ENCODE results near the gene NIFK.
"Not testable (repeated sequence)": the region's sequence is repeated elsewhere in the genome, so short reads cannot be mapped to it uniquely, and the experiment has no call there.

NIFK gene

GRCh38 chr2:121731366-121731765, 5.3 kb downstream of the NIFK start:
- DNase-seq: peak; percentile 23

GRCh38 chr2:121727950-121728349, 8.7 kb downstream of the NIFK start:
- DNase-seq: no peak

- DNase-seq: no peak
These were observed 9.3 kb downstream of the NIFK start for GRCh38 chr2:121727332-121727731.

GRCh38 chr2:121723316-121723715, 13.4 kb downstream of the NIFK start:
- peak; percentile 33 for DNase-seq

DNA sequence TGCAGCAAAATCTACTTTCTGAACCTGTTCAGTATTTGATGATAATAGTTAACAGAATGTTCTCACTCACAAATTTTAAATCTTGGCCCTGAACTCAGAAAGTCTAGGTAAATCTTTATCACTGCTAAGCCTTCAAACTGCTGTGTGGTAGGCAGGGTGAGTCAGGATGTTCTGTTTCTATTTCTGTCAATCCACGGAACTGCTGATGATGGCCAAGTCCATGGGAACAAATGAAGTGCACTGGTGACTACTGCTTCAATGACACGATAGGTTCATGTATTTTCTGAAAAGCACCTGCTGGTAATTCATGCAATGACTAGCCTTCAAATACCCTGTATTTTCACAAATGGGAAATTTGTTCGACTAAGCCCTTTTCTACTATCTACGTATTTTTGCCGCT, 14.2 kb downstream of the NIFK start:
- DNase-seq: no peak

DNA sequence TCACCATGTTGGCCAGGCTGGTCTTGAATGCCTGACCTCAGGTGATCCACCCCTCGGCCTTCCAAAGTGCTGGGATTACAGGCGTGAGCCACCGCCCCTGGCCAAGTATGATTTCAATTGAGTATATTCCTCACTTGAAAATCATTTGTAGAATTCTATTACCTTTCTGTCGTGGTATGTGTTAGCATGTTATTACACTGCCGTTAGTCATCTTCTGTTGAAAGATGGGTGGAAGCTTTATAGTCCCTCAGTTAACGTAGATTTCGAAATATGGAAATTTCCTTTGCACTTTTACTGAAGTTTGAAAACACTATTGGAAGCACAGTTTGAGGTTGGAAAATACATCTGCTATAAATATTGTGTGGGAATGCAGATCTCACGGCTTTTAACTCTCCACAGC, 14.7 kb downstream of the NIFK start:
- no peak for DNase-seq

GRCh38 chr2:121717529-121717928, 19.1 kb downstream of the NIFK start:
- DNase-seq: no peak

GRCh38 chr2:121716126-121716525, 20.5 kb downstream of the NIFK start:
- no peak for DNase-seq

GRCh38 chr2:121711481-121711880, 25.2 kb downstream of the NIFK start:
- not testable (repeated sequence) for DNase-seq

DNA sequence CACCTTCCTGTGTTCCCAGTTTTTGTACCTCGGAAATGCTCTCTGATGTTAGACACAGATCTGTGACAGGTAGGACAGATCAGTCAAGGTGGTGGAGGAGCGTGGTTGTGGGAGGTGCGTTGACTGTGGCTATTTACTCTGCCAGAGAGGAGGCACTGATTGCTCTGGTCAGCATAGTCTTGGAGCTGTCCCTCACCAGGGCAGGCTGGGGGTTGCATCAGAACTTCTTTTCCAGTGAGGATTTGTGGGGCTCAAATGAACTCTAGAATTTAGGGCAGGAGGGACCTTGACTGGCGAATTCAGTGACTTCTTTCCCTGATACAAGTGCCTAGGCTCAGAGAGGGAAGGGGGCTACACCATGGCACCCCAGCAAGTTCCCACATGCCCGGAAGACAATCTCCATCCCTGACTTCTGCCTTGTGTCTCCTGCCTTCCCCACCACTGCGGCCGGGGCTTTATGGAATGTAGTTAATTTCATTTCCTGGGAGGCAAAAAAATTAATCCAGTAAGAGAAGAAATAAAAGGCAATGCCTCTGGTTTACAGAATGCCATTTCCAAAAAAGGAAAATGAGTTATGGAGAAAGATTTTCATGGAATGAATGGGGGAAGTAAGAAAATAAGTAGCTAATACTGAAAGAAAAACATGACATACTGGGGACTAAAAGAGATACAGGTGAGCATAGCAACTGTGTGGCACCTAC, 26.1 kb downstream of the NIFK start:
- no peak for DNase-seq

GRCh38 chr2:121709776-121710469, 26.8 kb downstream of the NIFK start:
- DNase-seq: no peak

- DNase-seq: no peak
These were observed 28.7 kb downstream of the NIFK start for GRCh38 chr2:121707920-121708361.

DNA sequence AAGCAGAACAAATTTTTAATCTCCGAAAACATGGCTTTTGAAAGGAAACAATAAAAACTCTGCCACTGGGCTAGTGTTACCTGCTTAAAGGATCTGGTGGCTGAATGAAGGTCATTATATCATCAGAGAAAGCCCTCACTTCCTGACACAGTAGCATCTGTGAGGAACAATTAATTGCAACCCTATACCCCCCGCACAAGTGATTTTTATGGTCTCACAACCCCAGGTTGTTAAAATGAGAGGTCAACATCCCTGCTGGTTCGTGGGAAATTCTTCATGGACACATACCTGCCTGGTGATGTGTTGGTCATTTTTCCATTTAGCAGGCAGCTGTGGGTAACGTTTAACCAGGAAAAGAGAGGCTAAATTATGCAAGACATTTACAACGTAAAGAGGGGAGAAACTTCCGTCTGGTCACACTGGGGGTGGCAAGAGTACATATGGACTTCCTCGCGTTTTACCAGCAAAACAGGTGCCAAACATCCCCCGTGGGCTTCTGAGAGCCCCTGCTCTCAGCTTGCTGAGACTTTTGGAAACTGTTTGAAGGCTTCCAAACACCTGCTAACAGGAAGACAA, 29.2 kb downstream of the NIFK start:
- DNase-seq: no peak

DNA sequence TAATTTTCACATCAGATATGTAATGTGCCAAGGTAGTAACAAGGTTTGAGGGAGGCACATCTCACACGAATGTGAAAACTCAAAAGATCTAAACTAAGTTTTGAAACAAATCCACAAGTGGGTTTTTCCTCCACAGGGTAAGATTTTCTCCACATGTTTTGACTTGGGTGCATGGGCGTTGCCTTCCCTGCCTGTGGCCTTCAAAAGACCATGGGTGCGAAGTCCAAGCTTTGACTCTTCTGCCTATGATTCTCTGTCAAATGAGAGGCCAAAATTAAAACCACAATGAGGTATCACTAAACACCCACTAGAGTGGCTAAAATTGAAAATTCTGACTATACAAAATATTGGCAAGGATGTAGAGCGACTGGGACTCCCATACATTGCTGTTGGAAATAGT, 30.7 kb downstream of the NIFK start:
- no peak for DNase-seq

GRCh38 chr2:121705390-121705789, 31.3 kb downstream of the NIFK start:
- no peak for DNase-seq

DNA sequence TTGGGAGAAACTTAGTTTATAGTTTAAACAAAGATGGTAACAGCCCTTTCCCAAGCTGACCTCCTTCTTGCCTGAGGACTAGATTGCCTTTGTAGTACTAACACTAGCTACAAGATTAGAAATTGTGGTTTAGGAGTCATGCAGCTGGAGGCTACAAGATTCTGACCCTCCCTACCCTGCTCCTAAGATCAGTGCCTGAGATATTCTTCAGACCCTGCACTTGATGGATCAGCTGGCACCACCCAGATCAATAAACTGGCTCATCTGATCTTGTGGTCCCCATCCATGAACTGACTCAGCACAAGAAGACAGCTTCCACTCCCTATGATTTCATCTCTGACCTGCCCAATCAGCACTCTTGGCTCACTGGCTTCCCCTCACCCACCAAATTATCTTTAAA, 34.9 kb downstream of the NIFK start:
- not testable (repeated sequence) for DNase-seq

GRCh38 chr2:121699421-121700333, 37.0 kb downstream of the NIFK start:
- peak; percentile 89 for DNase-seq

- DNase-seq: no peak
These were observed 38.3 kb downstream of the NIFK start for GRCh38 chr2:121698318-121698930.

DNA sequence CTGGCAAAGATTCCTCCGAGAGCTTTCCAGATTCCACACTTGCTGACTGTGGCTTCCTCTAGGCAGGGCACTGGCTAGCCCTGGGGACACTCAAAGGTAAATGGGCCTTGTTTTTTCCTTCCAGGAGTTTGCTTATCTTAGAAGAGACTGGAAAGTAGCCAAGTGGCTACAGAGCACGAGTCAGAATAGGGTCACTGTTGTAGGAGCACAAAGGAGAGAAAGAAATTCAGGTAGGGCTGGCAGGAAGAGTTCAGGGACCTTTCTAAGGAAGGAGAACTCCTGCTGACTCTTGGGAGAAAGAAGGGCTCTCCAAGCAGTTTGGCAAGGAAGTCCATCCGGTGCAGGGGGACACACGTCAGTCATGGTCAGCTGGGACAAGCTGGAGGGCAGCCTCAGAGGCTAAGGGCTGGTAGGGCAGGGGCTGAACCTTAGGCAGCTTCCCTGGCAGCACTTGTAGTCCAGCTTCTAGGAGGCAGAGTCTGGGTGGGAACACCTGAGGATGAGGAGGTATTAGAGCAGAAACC, 39.5 kb downstream of the NIFK start:
- DNase-seq: no peak

GRCh38 chr2:121696410-121696930, 40.2 kb downstream of the NIFK start:
- DNase-seq: no peak

DNA sequence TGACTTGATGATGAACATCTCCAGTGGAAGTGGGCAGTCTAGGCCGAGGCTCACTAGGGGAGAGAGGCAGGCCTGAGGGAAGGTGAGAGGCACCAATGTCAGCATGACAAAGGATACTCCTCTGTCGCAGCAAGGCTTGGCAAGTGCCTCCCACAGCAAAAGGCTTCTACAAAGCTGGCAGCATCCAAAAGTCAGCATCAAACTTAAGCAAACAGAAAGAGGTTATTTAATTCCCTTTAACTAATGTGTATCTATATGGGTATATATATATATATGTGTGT, 41.6 kb downstream of the NIFK start:
- no peak for DNase-seq

DNA sequence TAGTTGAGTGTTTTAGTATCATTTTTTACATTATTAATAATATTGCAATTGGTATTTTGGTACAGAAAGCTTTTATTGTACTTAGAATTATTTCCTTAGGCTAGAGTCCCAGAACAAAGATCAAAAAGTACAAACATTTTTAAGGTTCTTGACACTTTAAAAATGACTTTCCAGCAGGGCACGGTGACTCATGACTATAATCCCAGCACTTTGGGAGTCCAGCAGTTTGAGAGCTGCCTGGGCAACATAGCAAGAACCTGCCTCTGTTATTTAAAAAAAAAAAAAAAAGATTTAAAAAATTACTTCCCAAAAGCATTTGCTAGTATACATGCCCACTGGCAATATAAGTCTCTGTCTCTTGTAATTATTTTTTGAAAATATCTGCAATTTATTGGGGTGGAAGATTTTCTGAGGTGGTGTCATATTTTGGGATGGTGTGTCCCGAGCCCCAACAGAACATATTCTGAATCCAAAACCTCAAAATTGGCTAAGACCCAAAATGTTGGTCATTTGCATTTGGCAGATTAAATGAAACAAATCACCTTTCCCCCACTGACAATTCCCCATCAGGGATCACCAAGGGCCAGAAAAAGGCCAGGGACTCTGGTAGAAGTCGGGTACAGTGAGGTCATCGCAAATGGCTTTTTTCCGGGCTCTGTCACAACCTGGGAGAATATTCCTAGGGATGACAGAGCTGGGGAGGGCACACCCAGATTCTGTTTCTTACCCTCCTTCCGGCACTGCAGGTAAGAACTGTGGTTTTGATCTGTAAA, 42.1 kb downstream of the NIFK start:
- DNase-seq: no peak

Measured in stimulated activated CD8-positive, alpha-beta memory T cell treated with anti-CD3 and anti-CD28 coated beads, Interleukin-4, amount 100 ng/mL, for 48 hours (primary cell).